ENCODE measurements around the gene GLYR1.

GLYR1 gene

DNA sequence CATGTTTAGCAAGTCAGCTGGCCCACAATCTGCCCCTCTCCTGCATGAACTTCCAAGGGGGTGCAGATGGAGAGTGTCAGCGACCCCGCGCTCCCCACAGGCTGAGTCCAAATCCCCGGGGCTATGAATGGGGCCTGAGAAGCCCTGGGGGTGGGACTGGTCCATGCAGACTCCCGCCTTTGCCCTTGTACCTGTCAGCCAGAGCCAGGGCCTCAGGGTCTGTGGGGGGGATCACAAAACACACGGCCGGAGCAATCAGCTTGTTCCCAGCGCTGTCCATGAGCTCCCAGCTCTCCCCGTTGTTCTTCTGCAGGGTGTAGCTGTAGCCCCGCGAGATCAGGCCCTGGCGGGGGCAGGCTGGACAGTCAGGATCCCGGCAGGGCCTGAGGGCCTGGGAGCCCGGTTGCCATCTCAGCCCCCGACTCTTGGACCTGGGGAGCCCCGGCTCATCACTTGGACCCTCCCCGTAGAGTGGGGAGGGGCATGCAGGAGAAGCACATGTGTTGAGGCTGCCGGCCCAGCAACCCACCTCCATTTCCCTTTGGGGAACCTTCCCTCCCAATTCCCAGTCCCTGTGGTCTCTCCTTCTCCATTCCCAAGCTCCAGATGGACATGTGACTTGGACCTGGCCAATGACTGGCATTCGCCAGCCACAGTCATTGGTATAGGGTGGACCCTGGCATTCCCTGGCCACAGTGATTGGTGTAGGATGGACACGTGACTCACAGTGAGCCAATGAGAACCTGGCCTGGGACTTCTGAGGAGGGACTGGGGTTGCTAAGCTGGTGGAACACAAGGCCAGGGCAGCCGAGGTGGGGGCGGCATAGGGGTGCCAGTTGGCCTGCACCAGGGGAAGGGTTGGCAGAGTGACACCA lies 47.4 kb upstream of the GLYR1 start:
- Histone ChIP-seq H3K27ac (ENCODE audit: extremely low read depth, low read depth, low read length) (no peak overlapping the region), H3K4me1 (ENCODE audit: control insufficient read depth, insufficient read depth, low read length) (no peaks in the 10 kb centered on the region), H3K4me3 (ENCODE audit: low read depth, low read length) (no peak overlapping the region), H3K36me3 (ENCODE audit: control insufficient read depth in 2 of 2, insufficient read depth in 1 of 2, low read length in 2 of 2) (peaks cover 0 to 4% of the 10 kb centered on the region in 2 experiments; a peak in 1 of 3 replicates), H3K9me3 (ENCODE audit: control insufficient read depth, insufficient read depth, low read depth, low read length) (no peaks in the 10 kb centered on the region)
- ChIA-PET POLR2A (interaction anchor here (0.6 kb wide), 1 partner anchor 38 kb away, joined by 7 read pairs; no protein-coding TSS in a partner anchor), CTCF (interaction anchor here (1.0 kb wide), 1 partner anchor 10 kb away, joined by 3 read pairs; no protein-coding TSS in a partner anchor)
- TF ChIP-seq ZNF423 (tag by site-specific recombination; IDR thresholded peaks at IDR 0.05) (no peak), KLF9 (tag by site-specific recombination; IDR thresholded peaks at IDR 0.05; ENCODE audit: low read depth) (no peak), SP2 (tag by site-specific recombination; IDR thresholded peaks at IDR 0.05) (peak; percentile 48)

DNA sequence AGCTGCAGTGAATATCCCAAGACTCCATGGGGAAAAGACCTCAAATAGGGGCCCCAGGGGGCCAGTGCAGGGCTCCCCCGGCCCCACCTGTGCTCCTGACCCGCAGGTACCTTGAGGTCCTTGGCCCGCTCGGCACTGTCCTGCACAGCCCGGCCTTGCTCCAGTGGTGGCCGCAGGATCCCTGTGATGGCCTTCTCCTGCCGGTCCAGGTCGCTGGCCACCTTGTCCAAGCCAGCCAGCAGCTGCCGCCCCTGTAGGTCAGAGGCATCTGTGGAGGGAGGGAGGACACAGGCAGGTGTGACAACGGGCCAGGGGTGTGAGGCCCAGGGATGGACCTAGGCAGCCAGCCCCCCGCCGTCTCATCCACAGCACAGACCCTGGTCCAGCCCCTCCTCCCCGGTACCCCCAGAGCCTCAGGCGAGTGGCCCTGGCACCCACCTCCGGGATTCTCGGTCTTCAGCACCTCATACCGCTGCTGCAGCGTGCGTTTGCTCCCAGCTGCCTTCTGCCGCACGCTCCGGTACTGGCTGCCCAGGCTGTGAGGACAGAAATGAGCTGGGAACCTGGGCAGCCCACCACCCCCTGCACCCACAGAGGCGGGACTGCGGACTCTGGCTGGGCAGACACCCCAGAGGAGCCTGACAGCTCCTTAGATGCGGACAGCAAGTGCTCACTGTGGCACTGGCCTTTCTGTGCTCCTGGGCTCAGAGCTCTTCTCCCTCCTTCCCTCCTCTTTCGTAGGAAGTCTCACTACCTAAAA lies 46.2 kb upstream of the GLYR1 start:
- TF ChIP-seq ZNF555 (tag by site-specific recombination; conservative IDR thresholded peaks at IDR 0.05) (no peak), ZNF311 (tag by site-specific recombination; IDR thresholded peaks at IDR 0.05; ENCODE audit: borderline replicate concordance) (no peak), ZNF184 (tag by site-specific recombination; IDR thresholded peaks at IDR 0.05) (no peak), ZNF747 (tag by site-specific recombination; IDR thresholded peaks at IDR 0.05) (no peak), ZNF350 (tag by site-specific recombination; IDR thresholded peaks at IDR 0.05) (no peak)
- TF ChIP-seq, protein P1, sequence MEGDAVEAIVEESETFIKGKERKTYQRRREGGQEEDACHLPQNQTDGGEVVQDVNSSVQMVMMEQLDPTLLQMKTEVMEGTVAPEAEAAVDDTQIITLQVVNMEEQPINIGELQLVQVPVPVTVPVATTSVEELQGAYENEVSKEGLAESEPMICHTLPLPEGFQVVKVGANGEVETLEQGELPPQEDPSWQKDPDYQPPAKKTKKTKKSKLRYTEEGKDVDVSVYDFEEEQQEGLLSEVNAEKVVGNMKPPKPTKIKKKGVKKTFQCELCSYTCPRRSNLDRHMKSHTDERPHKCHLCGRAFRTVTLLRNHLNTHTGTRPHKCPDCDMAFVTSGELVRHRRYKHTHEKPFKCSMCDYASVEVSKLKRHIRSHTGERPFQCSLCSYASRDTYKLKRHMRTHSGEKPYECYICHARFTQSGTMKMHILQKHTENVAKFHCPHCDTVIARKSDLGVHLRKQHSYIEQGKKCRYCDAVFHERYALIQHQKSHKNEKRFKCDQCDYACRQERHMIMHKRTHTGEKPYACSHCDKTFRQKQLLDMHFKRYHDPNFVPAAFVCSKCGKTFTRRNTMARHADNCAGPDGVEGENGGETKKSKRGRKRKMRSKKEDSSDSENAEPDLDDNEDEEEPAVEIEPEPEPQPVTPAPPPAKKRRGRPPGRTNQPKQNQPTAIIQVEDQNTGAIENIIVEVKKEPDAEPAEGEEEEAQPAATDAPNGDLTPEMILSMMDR (tag by site-specific recombination; IDR thresholded peaks at IDR 0.05): no peak
- Histone ChIP-seq H3K36me3 (ENCODE audit: control insufficient read depth in 2 of 2, insufficient read depth in 1 of 2, low read length in 2 of 2) (peaks cover 0 to 4% of the 10 kb centered on the region in 2 experiments; a peak in 1 of 3 replicates), H3K4me1 (ENCODE audit: control insufficient read depth, insufficient read depth, low read length) (no peaks in the 10 kb centered on the region), H3K4me3 (ENCODE audit: low read depth, low read length) (no peak overlapping the region), H3K9me3 (ENCODE audit: control insufficient read depth, insufficient read depth, low read depth, low read length) (no peaks in the 10 kb centered on the region), H3K27ac (ENCODE audit: extremely low read depth, low read depth, low read length) (no peak overlapping the region)
- ChIA-PET CTCF (no interaction called here), POLR2A (interaction anchor here (0.6 to 0.9 kb wide), 2 partner anchors 10 to 36 kb away, joined by 3 to 7 read pairs; no protein-coding TSS in a partner anchor)

DNA sequence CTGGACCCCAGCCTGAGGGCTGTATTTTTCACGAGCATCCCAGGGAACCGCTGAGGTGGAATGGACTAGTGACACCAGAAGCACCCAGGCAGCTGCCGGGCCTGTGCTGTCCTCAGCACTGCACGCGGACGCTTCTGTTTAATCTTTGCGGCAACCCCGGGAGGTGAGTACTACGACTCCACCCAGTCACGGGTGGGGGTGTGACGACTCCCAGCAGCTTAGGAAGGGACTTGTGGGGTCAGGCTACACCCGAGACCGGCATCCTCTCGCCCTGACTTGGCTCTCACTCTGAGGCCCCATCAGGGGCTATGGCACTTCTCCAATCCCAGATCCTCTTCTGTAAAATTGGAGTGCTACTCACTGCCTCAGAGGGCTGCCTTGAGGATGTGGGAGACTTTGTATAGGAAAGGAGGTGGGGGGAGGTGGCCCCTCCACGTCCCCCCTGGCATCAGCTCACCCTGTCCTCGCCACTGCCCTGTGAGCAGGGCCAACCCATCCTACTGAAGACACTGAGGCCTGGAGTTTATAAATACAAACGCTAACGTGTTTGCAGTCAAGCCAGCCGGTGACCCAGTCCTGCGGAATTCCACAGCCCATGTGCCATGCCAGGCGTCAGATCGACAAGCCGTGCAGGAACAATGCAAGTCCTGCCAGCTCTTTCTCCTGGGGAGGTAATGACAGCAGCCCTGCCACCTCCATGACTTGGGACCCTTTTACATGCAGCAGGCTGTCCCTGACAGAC lies 45.4 kb upstream of the GLYR1 start:
- ChIA-PET CTCF (no interaction called here), POLR2A (interaction anchor here (0.9 kb wide), 1 partner anchor 9 kb away, joined by 3 read pairs; no protein-coding TSS in a partner anchor)
- Histone ChIP-seq H3K9me3 (ENCODE audit: control insufficient read depth, insufficient read depth, low read depth, low read length) (no peaks in the 10 kb centered on the region), H3K27ac (ENCODE audit: extremely low read depth, low read depth, low read length) (no peak overlapping the region), H3K4me1 (ENCODE audit: control insufficient read depth, insufficient read depth, low read length) (no peaks in the 10 kb centered on the region), H3K4me3 (ENCODE audit: low read depth, low read length) (no peak overlapping the region), H3K36me3 (ENCODE audit: control insufficient read depth in 2 of 2, insufficient read depth in 1 of 2, low read length in 2 of 2) (peaks cover 0 to 10% of the 10 kb centered on the region in 2 experiments; a peak in 1 of 3 replicates)
- TF ChIP-seq OSR2 (tag by site-specific recombination; IDR thresholded peaks at IDR 0.05): no peak
- no peak for TF ChIP-seq ZNF202 (tag by site-specific recombination; IDR thresholded peaks at IDR 0.05; ENCODE audit: borderline replicate concordance)
- peak; percentile 97 for TF ChIP-seq KLF1 (tag by site-specific recombination; IDR thresholded peaks at IDR 0.05)
- TF ChIP-seq GLIS1 (tag by site-specific recombination; IDR thresholded peaks at IDR 0.05): peak; percentile 15; the same call in 1 of the 2 replicates

DNA sequence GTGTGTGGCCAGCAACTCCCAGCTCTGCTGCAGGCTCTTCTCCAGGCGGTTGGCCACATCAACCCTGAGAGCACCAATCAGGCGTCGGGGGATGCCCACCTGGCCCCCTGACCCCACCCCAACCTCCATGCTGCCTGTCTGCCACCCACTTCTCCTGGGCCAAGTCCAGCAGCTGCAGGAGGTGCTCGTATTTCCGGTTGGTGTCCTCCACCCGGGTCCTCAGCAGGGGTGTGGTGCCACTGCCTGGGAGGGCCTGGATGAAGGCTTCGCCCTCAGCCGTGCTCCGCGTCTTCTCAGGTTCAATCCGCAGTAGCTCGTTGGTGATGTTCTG lies 44.8 kb upstream of the GLYR1 start:
- Histone ChIP-seq H3K4me1 (ENCODE audit: control insufficient read depth, insufficient read depth, low read length) (no peaks in the 10 kb centered on the region), H3K36me3 (ENCODE audit: control insufficient read depth in 2 of 2, insufficient read depth in 1 of 2, low read length in 2 of 2) (peaks cover 0 to 17% of the 10 kb centered on the region in 2 experiments; a peak in 1 of 3 replicates), H3K27ac (ENCODE audit: extremely low read depth, low read depth, low read length) (no peak overlapping the region), H3K9me3 (ENCODE audit: control insufficient read depth, insufficient read depth, low read depth, low read length) (no peaks in the 10 kb centered on the region), H3K4me3 (ENCODE audit: low read depth, low read length) (no peak overlapping the region)
- POLR2A ChIA-PET: interaction anchor here (1.1 kb wide), 1 partner anchor 12 kb away, joined by 4 read pairs; no protein-coding TSS in a partner anchor
- CTCF ChIA-PET: no interaction called here
- TF ChIP-seq ZNF510 (tag by site-specific recombination; IDR thresholded peaks at IDR 0.05; ENCODE audit: insufficient replicate concordance) (no peak), ZNF660 (tag by site-specific recombination; IDR thresholded peaks at IDR 0.05) (no peak), SP2 (tag by site-specific recombination; IDR thresholded peaks at IDR 0.05) (no peak), ZIC2 (tag by site-specific recombination; IDR thresholded peaks at IDR 0.05) (peak; percentile 46; the same call in 1 of the 2 replicates), SP7 (tag by site-specific recombination; IDR thresholded peaks at IDR 0.05) (no peak), GLIS1 (tag by site-specific recombination; IDR thresholded peaks at IDR 0.05) (peak; percentile 35; the same call in 1 of the 2 replicates), ZNF341 (tag by site-specific recombination; IDR thresholded peaks at IDR 0.05; ENCODE audit: low read depth) (peak; percentile 66)
- TF ChIP-seq, protein P2, sequence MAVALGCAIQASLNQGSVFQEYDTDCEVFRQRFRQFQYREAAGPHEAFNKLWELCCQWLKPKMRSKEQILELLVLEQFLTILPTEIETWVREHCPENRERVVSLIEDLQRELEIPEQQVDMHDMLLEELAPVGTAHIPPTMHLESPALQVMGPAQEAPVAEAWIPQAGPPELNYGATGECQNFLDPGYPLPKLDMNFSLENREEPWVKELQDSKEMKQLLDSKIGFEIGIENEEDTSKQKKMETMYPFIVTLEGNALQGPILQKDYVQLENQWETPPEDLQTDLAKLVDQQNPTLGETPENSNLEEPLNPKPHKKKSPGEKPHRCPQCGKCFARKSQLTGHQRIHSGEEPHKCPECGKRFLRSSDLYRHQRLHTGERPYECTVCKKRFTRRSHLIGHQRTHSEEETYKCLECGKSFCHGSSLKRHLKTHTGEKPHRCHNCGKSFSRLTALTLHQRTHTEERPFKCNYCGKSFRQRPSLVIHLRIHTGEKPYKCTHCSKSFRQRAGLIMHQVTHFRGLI (tag by site-specific recombination; IDR thresholded peaks at IDR 0.05): peak; percentile 72; the same call in 1 of the 2 replicates
